ENCODE results near the gene PRPF39.

Gene PRPF39

DNA sequence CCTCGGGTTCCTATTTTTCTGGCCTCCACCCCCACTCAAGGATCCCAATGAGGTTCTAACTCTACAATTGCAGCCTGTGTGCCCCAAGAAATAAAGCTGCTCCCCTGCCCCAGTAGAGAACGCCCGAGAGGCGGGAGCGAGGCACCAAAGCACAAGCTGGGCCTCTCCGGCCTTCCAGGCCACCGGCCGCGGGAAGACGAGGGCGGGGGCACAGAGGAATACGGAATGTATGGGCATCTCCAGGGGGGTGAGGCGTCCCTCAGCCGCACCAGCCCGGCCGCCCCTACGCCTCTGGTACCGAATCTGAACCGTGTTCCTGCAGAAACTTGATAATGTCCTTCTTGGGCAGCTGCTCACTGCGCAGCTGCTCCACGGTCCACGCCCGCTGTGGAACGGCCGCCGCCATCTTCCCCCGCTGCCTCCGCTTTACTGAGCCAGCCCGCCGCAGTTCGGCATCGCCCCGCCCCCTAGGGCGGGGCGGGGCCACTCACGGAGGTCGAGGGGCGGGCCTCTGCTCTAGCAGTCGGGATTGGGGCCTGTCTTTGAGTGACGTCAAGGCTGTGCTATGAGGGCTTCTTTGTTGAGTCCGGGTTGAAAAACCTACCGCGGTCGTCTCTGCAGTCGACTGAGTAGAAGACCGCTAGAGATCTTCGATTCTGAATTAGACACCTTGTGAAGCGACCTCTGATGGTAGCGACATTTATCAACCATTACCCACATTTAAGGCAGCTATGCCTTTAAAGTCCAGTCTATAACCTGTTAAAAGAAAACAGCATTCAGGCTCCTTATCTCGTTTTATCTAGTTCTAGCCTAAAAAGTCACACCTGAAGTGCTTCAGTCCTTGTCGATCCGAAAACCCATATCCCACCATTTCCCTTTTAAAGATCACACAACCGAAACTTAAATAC is 50.4 kb downstream of the PRPF39 start, which contains the start of gene FKBP3 (continued):
- TF ChIP-seq TCF7L2 (IDR thresholded peaks at IDR 0.05; ENCODE audit: borderline replicate concordance, low read depth, low read length): no peak
- TF ChIP-seq ZNF558 (tag by site-specific recombination; IDR thresholded peaks at IDR 0.05): no peak
- peak; percentile 70 for TF ChIP-seq KLF8 (tag by site-specific recombination; IDR thresholded peaks at IDR 0.05)
- peak; percentile 40; the same call in 1 of the 2 replicates for TF ChIP-seq ZNF341 (tag by site-specific recombination; IDR thresholded peaks at IDR 0.05; ENCODE audit: low read depth)
- no peak for TF ChIP-seq ZNF416 (tag by site-specific recombination; IDR thresholded peaks at IDR 0.05)
- no peak for TF ChIP-seq KLF10 (tag by site-specific recombination; IDR thresholded peaks at IDR 0.05)
- no peak for TF ChIP-seq ZNF175 (tag by site-specific recombination; IDR thresholded peaks at IDR 0.05)
- TF ChIP-seq, protein P1, sequence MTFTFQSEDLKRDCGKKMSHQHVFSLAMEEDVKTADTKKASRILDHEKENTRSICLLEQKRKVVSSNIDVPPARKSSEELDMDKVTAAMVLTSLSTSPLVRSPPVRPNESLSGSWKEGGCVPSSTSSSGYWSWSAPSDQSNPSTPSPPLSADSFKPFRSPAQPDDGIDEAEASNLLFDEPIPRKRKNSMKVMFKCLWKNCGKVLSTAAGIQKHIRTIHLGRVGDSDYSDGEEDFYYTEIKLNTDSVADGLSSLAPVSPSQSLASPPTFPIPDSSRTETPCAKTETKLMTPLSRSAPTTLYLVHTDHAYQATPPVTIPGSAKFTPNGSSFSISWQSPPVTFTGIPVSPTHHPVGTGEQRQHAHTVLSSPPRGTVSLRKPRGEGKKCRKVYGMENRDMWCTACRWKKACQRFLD (tag by site-specific recombination; IDR thresholded peaks at IDR 0.05): no peak
- TF ChIP-seq, protein P2, sequence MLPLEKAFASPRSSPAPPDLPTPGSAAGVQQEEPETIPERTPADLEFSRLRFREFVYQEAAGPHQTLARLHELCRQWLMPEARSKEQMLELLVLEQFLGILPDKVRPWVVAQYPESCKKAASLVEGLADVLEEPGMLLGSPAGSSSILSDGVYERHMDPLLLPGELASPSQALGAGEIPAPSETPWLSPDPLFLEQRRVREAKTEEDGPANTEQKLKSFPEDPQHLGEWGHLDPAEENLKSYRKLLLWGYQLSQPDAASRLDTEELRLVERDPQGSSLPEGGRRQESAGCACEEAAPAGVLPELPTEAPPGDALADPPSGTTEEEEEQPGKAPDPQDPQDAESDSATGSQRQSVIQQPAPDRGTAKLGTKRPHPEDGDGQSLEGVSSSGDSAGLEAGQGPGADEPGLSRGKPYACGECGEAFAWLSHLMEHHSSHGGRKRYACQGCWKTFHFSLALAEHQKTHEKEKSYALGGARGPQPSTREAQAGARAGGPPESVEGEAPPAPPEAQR (tag by site-specific recombination; IDR thresholded peaks at IDR 0.05): no peak
- TF ChIP-seq ZNF560 (tag by site-specific recombination; IDR thresholded peaks at IDR 0.05; ENCODE audit: borderline replicate concordance): no peak
- TF ChIP-seq ZBTB17 (tag by site-specific recombination; IDR thresholded peaks at IDR 0.05): peak; percentile 68
- no peak for TF ChIP-seq ZNF701 (tag by site-specific recombination; IDR thresholded peaks at IDR 0.05)
- no peak for TF ChIP-seq ZBTB7A (tag by site-specific recombination; IDR thresholded peaks at IDR 0.05; ENCODE audit: low read depth)
- TF ChIP-seq GFI1B (tag by site-specific recombination; IDR thresholded peaks at IDR 0.05): no peak
- TF ChIP-seq ZNF423 (tag by site-specific recombination; IDR thresholded peaks at IDR 0.05): no peak
- no peak for TF ChIP-seq ZNF140 (tag by site-specific recombination; IDR thresholded peaks at IDR 0.05)
- no peak for TF ChIP-seq ZNF621 (tag by site-specific recombination; IDR thresholded peaks at IDR 0.05)
- peak; percentile 83 for TF ChIP-seq YY1 (tag by site-specific recombination; IDR thresholded peaks at IDR 0.05)
- TF ChIP-seq, protein P3, sequence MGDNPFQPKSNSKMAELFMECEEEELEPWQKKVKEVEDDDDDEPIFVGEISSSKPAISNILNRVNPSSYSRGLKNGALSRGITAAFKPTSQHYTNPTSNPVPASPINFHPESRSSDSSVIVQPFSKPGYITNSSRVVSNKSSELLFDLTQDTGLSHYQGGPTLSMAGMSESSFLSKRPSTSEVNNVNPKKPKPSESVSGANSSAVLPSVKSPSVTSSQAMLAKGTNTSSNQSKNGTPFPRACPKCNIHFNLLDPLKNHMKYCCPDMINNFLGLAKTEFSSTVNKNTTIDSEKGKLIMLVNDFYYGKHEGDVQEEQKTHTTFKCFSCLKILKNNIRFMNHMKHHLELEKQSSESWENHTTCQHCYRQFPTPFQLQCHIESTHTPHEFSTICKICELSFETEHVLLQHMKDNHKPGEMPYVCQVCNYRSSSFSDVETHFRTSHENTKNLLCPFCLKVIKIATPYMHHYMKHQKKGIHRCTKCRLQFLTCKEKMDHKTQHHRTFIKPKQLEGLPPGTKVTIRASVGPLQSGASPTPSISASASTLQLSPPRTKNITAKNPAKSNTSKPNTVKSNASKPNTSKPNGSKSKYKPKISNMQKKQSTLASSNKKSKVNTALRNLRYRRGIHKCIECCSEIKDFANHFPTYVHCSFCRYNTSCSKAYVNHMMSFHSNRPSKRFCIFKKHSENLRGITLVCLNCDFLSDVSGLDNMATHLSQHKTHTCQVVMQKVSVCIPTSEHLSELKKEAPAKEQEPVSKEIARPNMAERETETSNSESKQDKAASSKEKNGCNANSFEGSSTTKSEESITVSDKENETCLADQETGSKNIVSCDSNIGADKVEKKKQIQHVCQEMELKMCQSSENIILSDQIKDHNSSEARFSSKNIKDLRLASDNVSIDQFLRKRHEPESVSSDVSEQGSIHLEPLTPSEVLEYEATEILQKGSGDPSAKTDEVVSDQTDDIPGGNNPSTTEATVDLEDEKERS (tag by site-specific recombination; IDR thresholded peaks at IDR 0.05): no peak
- TF ChIP-seq ZNF707 (tag by site-specific recombination; IDR thresholded peaks at IDR 0.05): no peak
- peak; percentile 77; the same call in 1 of the 2 replicates for TF ChIP-seq ZNF324 (tag by site-specific recombination; IDR thresholded peaks at IDR 0.05)
- TF ChIP-seq, protein P4, sequence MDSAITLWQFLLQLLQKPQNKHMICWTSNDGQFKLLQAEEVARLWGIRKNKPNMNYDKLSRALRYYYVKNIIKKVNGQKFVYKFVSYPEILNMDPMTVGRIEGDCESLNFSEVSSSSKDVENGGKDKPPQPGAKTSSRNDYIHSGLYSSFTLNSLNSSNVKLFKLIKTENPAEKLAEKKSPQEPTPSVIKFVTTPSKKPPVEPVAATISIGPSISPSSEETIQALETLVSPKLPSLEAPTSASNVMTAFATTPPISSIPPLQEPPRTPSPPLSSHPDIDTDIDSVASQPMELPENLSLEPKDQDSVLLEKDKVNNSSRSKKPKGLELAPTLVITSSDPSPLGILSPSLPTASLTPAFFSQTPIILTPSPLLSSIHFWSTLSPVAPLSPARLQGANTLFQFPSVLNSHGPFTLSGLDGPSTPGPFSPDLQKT (IDR thresholded peaks at IDR 0.05; ENCODE audit: borderline replicate concordance, low read depth, low read length): no peak
- TF ChIP-seq ZNF677 (tag by site-specific recombination; IDR thresholded peaks at IDR 0.05): no peak
- TF ChIP-seq ZNF777 (tag by site-specific recombination; IDR thresholded peaks at IDR 0.05; ENCODE audit: borderline replicate concordance): no peak
- TF ChIP-seq ZNF600 (tag by site-specific recombination; IDR thresholded peaks at IDR 0.05): peak; percentile 27; the same call in 1 of the 2 replicates
- no peak for TF ChIP-seq ZNF426 (tag by site-specific recombination; IDR thresholded peaks at IDR 0.05)
- no peak for TF ChIP-seq ZNF529 (tag by site-specific recombination; IDR thresholded peaks at IDR 0.05; ENCODE audit: insufficient replicate concordance)
- peak; percentile 90 for TF ChIP-seq ZFP69B (tag by site-specific recombination; IDR thresholded peaks at IDR 0.05)
- TF ChIP-seq YY2 (tag by site-specific recombination; IDR thresholded peaks at IDR 0.05): peak; percentile 72; the same call in 1 of the 2 replicates
- no peak for TF ChIP-seq ZFP41 (tag by site-specific recombination; IDR thresholded peaks at IDR 0.05; ENCODE audit: borderline replicate concordance)
- TF ChIP-seq PRDM1 (tag by site-specific recombination; IDR thresholded peaks at IDR 0.05): no peak
- TF ChIP-seq ZNF155 (tag by site-specific recombination; IDR thresholded peaks at IDR 0.05): no peak
- TF ChIP-seq TRIM28 (IDR thresholded peaks at IDR 0.05; ENCODE audit: borderline replicate concordance, low read length): no peak

Measured in HEK293 (cell line).